Duodenal mucosa (tissue), 2 donors: ENCODE measurements around the gene ZNF438.
A peak's percentile ranks its signal among the peaks of the same experiment; 100 is the strongest.

Experiments
- H3K27ac ChIP-seq: one replicate; pipeline ENCODE4 v1.7.0; 2013; ENCODE audit warnings: low read depth, low read length
- H3K27me3 ChIP-seq, 2 donors: one replicate each; pipeline ENCODE4 v1.7.0; 2013; ENCODE audit warnings: low read length in 2 of 2, control low read depth in 1 of 2; ENCODE audit not compliant: insufficient read depth in 2 of 2, control insufficient read depth in 1 of 2
- H3K36me3 ChIP-seq, 2 donors: one replicate each; pipeline ENCODE4 v1.7.0; 2013; ENCODE audit warnings: low read length in 2 of 2, control low read depth in 1 of 2; ENCODE audit not compliant: insufficient read depth in 2 of 2, control insufficient read depth in 1 of 2
- H3K4me1 ChIP-seq, 2 donors: one replicate each; pipeline ENCODE4 v1.7.0; 2013; ENCODE audit warnings: low read length in 2 of 2, control low read depth in 1 of 2; ENCODE audit not compliant: insufficient read depth in 2 of 2, control insufficient read depth in 1 of 2
- H3K4me3 ChIP-seq, 2 donors: one replicate each; pipeline ENCODE4 v1.7.0; 2013; ENCODE audit warnings: low read length in 2 of 2, low read depth in 1 of 2
- H3K9ac ChIP-seq, 2 donors: one replicate each; pipeline ENCODE4 v1.7.0; 2013; ENCODE audit warnings: low read length in 2 of 2, low read depth in 1 of 2
- H3K9me3 ChIP-seq, 2 donors: one replicate each; pipeline ENCODE4 v1.7.0; 2013; ENCODE audit warnings: low read length in 2 of 2, control low read depth in 1 of 2; ENCODE audit not compliant: control insufficient read depth in 1 of 2

Gene ZNF438

GRCh38 chr10:31000071-31000782 is 31.4 kb downstream of the ZNF438 start:
- Histone ChIP-seq H3K27me3 (no peaks in the 10 kb centered on the region), H3K27ac (no peak overlapping the region), H3K9ac (no peak overlapping the region), H3K9me3 (no peaks in the 10 kb centered on the region), H3K4me1 (peaks cover 19 to 23% of the 10 kb centered on the region in 2 donors), H3K4me3 (no peak overlapping the region), H3K36me3 (no peaks in the 10 kb centered on the region)

GRCh38 chr10:30999070-30999712 is 32.5 kb downstream of the ZNF438 start:
- Histone ChIP-seq H3K36me3 (no peaks in the 10 kb centered on the region), H3K4me3 (peak overlapping the region in 1 of 2 donors; percentile 6), H3K9me3 (peaks cover 0 to 3% of the 10 kb centered on the region in 2 donors), H3K4me1 (peaks cover 19 to 23% of the 10 kb centered on the region in 2 donors), H3K27ac (no peak overlapping the region), H3K27me3 (no peaks in the 10 kb centered on the region), H3K9ac (peak overlapping the region; percentile 26 to 38)

- no peaks in the 10 kb centered on the region for H3K27me3 ChIP-seq
- H3K4me3 ChIP-seq = no peak overlapping the region
- H3K4me1 ChIP-seq = peaks cover 21 to 23% of the 10 kb centered on the region in 2 donors
- H3K36me3 ChIP-seq = no peaks in the 10 kb centered on the region
- no peak overlapping the region for H3K27ac ChIP-seq
- H3K9me3 ChIP-seq = peaks cover 0 to 4% of the 10 kb centered on the region in 2 donors
- H3K9ac ChIP-seq = no peak overlapping the region
These were observed 34.0 kb downstream of the ZNF438 start for GRCh38 chr10:30997536-30998235.

- H3K9me3 ChIP-seq = peaks cover 0 to 4% of the 10 kb centered on the region in 2 donors
- no peak overlapping the region for H3K9ac ChIP-seq
- no peak overlapping the region for H3K27ac ChIP-seq
- no peaks in the 10 kb centered on the region for H3K27me3 ChIP-seq
- peaks cover 22 to 24% of the 10 kb centered on the region in 2 donors for H3K4me1 ChIP-seq
- no peak overlapping the region for H3K4me3 ChIP-seq
- no peaks in the 10 kb centered on the region for H3K36me3 ChIP-seq
These were observed 35.1 kb downstream of the ZNF438 start for GRCh38 chr10:30996481-30997005.

GRCh38 chr10:30995081-30995770 is 36.4 kb downstream of the ZNF438 start:
- H3K27me3 ChIP-seq = no peaks in the 10 kb centered on the region
- no peak overlapping the region for H3K4me3 ChIP-seq
- no peak overlapping the region for H3K27ac ChIP-seq
- peaks cover 0 to 4% of the 10 kb centered on the region in 2 donors for H3K9me3 ChIP-seq
- H3K9ac ChIP-seq = no peak overlapping the region
- peaks cover 20 to 22% of the 10 kb centered on the region in 2 donors for H3K4me1 ChIP-seq
- H3K36me3 ChIP-seq = no peaks in the 10 kb centered on the region

GRCh38 chr10:30993155-30993554 is 38.5 kb downstream of the ZNF438 start:
- no peak overlapping the region for H3K9ac ChIP-seq
- H3K4me1 ChIP-seq = peaks cover 8 to 11% of the 10 kb centered on the region in 2 donors
- no peaks in the 10 kb centered on the region for H3K36me3 ChIP-seq
- peaks cover 0 to 4% of the 10 kb centered on the region in 2 donors for H3K9me3 ChIP-seq
- H3K4me3 ChIP-seq = no peak overlapping the region
- no peak overlapping the region for H3K27ac ChIP-seq
- H3K27me3 ChIP-seq = no peaks in the 10 kb centered on the region

- Histone ChIP-seq H3K27me3 (no peaks in the 10 kb centered on the region), H3K4me1 (peaks cover 8 to 11% of the 10 kb centered on the region in 2 donors), H3K9ac (no peak overlapping the region), H3K27ac (no peak overlapping the region), H3K36me3 (no peaks in the 10 kb centered on the region), H3K9me3 (peaks cover 0 to 4% of the 10 kb centered on the region in 2 donors), H3K4me3 (no peak overlapping the region)
These were observed 39.0 kb downstream of the ZNF438 start for GRCh38 chr10:30992681-30993080.

GRCh38 chr10:30991647-30992011 is 40.0 kb downstream of the ZNF438 start:
- Histone ChIP-seq H3K9me3 (peaks cover 0 to 4% of the 10 kb centered on the region in 2 donors), H3K4me1 (peaks cover 8 to 11% of the 10 kb centered on the region in 2 donors), H3K4me3 (no peak overlapping the region), H3K27me3 (no peaks in the 10 kb centered on the region), H3K27ac (no peak overlapping the region), H3K36me3 (no peaks in the 10 kb centered on the region), H3K9ac (no peak overlapping the region)

GRCh38 chr10:30990971-30991646 is 40.6 kb downstream of the ZNF438 start:
- no peaks in the 10 kb centered on the region for H3K36me3 ChIP-seq
- H3K9me3 ChIP-seq = peaks cover 0 to 4% of the 10 kb centered on the region in 2 donors
- H3K27me3 ChIP-seq = no peaks in the 10 kb centered on the region
- no peak overlapping the region for H3K4me3 ChIP-seq
- no peak overlapping the region for H3K9ac ChIP-seq
- H3K4me1 ChIP-seq = peaks cover 8 to 11% of the 10 kb centered on the region in 2 donors
- no peak overlapping the region for H3K27ac ChIP-seq
